C4-2B (cell line): ENCODE measurements around the gene GLRX.

Experiments
- ZFX ChIP-seq: fragments of 450-650 bp; IDR thresholded peaks from 2 replicates; pipeline ENCODE4 v1.6.1; 2017
- TF ChIP-seq, protein P1 (sequence below): fragments of 450-650 bp; conservative IDR thresholded peaks from 2 replicates; pipeline ENCODE4 v1.5.1; 2017; ENCODE audit warnings: mild to moderate bottlenecking

DNA sequence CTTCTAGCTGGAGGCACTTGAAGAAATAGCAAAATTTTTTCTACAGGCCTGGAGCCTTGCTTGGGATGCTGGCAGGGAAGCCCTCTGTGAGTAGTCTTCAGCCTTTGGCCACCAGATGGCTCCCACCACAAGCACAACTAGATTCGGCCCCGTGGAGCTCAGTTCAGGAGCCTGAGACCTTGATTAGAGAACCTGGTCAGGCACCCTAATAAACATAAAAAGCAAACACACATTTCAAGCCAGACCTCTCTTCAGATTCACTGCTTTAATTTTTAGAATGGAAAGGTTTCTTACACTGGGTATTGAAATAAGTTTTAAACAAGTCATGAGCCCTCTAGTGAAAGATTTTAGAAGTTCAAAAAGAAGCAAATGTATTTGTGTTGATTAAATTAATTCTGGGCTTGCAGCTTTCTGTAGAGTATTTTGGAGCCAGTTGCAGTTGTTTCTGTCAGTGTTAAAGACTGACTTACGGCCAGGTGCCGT is 41.4 kb downstream of the GLRX start:
- TF ChIP-seq, protein P1, sequence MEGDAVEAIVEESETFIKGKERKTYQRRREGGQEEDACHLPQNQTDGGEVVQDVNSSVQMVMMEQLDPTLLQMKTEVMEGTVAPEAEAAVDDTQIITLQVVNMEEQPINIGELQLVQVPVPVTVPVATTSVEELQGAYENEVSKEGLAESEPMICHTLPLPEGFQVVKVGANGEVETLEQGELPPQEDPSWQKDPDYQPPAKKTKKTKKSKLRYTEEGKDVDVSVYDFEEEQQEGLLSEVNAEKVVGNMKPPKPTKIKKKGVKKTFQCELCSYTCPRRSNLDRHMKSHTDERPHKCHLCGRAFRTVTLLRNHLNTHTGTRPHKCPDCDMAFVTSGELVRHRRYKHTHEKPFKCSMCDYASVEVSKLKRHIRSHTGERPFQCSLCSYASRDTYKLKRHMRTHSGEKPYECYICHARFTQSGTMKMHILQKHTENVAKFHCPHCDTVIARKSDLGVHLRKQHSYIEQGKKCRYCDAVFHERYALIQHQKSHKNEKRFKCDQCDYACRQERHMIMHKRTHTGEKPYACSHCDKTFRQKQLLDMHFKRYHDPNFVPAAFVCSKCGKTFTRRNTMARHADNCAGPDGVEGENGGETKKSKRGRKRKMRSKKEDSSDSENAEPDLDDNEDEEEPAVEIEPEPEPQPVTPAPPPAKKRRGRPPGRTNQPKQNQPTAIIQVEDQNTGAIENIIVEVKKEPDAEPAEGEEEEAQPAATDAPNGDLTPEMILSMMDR, result peak; percentile 98
- TF ChIP-seq ZFX, result no peak
